Kidney epithelial cell (primary cell): ENCODE measurements around the gene SLC27A4. TPM values are rescaled to one million over a fixed set of nuclear protein-coding genes. Genes with fewer than 3 reads are reported as not detected.

Experiments used
- DNase-seq: peaks from one replicate; pipeline ENCODE4 v3.0.0-alpha.2; 2010; ENCODE audit warnings: low read depth
- H3K27me3 ChIP-seq: 2 replicates; pipeline ENCODE4 v1.6.0; 2011; ENCODE audit warnings: low read length; ENCODE audit not compliant: control insufficient read depth, insufficient read depth
- H3K36me3 ChIP-seq: 2 replicates; pipeline ENCODE4 v1.5.1; 2011; ENCODE audit warnings: low read length; ENCODE audit not compliant: control insufficient read depth, insufficient read depth
- H3K4me3 ChIP-seq: 2 replicates; pipeline ENCODE4 v1.5.1; 2011; ENCODE audit warnings: low read depth, mild to moderate bottlenecking, control low read depth, low read length
- total RNA-seq: library from RNA; depleted of rRNA; stranded (reverse); fragments of >200 nt; gene quantifications from 2 replicates; pipeline ENCODE4 v1.2.3, GENCODE V29; 2015
- TF ChIP-seq, protein P1 (sequence below): IDR thresholded peaks from 2 replicates; pipeline ENCODE4 v1.5.1; 2011; ENCODE audit warnings: mild to moderate bottlenecking, moderate library complexity, low read length, control low read depth, inconsistent platforms; ENCODE audit not compliant: insufficient read depth, poor library complexity, severe bottlenecking

SLC27A4 gene
- total RNA-seq, 1 donor from 2014 or later, result 39.4 TPM

DNA sequence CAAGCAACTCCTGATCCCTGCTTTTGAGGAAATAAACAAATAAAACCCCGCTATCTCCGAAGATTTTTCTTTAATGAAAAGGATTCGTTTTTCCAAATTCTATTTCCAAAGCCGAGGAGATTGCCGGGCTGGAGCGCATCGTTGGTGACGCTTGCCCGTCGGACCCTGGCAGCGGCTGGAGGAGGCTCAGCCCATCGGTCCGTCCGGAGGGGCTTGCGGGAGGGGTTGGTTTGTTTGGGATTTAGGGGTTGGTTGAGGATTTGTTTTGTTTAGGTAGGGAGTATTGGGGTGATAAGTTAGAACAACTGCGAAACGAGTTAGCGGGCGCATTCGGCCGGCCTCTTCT lies 51.6 kb downstream of the SLC27A4 start:
- H3K27me3 ChIP-seq, result peaks cover 48% of the 10 kb centered on the region
- no peak for DNase-seq
- TF ChIP-seq, protein P1, sequence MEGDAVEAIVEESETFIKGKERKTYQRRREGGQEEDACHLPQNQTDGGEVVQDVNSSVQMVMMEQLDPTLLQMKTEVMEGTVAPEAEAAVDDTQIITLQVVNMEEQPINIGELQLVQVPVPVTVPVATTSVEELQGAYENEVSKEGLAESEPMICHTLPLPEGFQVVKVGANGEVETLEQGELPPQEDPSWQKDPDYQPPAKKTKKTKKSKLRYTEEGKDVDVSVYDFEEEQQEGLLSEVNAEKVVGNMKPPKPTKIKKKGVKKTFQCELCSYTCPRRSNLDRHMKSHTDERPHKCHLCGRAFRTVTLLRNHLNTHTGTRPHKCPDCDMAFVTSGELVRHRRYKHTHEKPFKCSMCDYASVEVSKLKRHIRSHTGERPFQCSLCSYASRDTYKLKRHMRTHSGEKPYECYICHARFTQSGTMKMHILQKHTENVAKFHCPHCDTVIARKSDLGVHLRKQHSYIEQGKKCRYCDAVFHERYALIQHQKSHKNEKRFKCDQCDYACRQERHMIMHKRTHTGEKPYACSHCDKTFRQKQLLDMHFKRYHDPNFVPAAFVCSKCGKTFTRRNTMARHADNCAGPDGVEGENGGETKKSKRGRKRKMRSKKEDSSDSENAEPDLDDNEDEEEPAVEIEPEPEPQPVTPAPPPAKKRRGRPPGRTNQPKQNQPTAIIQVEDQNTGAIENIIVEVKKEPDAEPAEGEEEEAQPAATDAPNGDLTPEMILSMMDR, result no peak
- H3K36me3 ChIP-seq, result no peaks in the 10 kb centered on the region
- H3K4me3 ChIP-seq, result no peak overlapping the region

DNA sequence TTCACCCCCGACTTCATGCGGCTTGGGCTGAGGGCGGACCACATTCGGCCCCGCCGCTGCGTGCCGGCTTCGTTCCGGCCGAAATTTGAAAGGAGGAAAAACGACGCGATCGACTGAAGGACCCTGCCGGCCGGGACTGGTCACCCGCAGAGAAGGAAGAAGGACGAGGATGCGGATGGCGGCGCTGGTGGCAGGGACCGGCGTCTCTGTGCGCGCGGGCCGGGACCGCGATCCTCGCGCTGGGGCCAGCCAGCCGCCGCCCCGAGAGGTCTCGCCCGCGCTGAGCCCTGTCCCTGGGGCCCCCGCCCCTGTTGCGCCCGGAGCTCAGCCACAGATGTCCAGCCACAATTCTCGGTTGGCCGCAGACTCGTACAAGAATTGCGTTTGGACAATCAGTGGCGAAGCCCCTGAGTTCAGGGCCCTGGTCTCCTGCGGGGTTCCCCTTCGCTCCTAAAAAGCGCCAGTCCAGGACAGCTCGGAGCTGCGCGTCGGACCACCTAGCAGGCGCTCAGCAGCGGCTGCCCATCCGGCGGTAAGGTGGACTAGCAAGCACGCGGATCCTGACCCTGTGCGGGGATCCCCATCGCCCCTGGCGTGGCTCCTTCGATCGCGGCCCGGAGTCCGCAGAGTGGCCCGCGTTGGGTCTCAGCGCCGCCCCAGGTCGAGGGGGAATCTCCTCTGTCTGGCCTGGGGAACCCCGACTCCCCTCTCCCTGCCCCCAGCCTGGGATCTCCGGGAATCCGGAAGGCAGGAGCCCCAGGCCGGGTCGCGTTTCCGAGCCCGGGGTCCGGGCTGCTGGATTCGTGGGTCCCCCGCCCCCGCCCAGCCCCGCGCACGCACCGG lies 52.2 kb downstream of the SLC27A4 start:
- TF ChIP-seq, protein P1, result no peak
- Histone ChIP-seq H3K4me3 (no peak overlapping the region), H3K27me3 (peaks cover 53% of the 10 kb centered on the region), H3K36me3 (no peaks in the 10 kb centered on the region)
- no peak for DNase-seq

- Histone ChIP-seq H3K36me3 (no peaks in the 10 kb centered on the region), H3K27me3 (peaks cover 58% of the 10 kb centered on the region), H3K4me3 (no peak overlapping the region)
- no peak for DNase-seq
- TF ChIP-seq, protein P1, result no peak
Measured at GRCh38 chr9:128393145-128393775, 52.9 kb downstream of the SLC27A4 start.

DNA sequence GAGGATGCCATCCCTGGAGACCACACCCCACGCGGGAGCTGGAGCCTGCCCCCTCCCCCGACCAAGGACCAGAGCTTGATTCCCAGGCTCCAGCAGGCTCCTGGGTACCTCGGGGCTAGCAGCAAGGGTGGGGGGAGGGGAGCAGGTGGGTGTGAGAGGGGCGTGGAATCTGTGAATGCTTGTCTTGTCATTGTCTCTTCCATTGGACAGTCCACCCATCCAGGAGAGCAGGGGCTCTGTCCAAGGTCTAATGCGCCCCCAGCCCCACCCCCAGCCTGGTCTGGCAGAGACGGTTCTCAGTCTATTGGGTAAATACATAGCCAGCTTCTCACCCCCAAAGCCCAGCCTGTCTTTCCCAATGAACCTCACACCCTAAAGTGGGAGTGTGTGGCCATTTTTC lies 53.6 kb downstream of the SLC27A4 start:
- Histone ChIP-seq H3K36me3 (no peaks in the 10 kb centered on the region), H3K27me3 (peaks cover 58% of the 10 kb centered on the region), H3K4me3 (no peak overlapping the region)
- TF ChIP-seq, protein P1, result no peak
- DNase-seq, result no peak

DNA sequence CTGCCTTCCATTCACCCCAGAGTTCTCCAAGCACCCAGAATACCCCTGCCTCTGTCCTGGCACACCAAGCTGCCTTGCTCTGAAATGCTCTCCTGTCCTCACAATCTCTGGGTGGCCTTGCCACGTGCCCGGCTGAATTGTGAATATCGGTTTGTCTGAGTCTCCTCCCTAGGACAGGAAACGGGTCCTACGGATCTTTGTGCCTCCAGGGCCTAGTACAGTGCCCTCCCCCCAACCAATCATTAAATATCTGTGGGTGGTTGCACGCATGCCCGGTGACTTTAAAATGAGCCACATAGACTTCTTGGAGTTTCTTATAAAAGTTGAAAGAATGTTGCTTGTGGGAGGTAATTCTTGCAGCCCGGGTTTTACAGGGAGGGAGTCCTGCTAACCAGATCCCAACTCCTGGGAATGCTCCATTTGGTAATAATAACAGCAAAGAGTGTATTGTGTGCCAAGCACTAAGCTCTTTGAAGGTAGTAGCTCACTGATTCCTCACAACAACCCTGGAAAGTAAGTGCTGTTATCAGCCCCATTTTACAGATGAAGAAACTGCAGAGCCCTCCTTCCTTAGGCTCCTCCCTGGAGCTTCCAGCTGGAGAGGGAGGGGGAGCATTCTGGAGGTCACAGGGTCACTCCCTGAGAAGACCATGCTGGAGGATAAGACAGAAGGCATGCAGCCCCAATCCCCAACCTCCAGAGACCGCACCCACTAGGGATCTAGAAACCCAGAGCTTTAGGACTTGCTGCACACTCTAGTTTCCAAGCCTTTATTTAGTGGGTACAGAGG lies 54.2 kb downstream of the SLC27A4 start:
- Histone ChIP-seq H3K27me3 (peaks cover 58% of the 10 kb centered on the region), H3K4me3 (no peak overlapping the region), H3K36me3 (no peaks in the 10 kb centered on the region)
- TF ChIP-seq, protein P1, result no peak
- DNase-seq, result no peak
